ENCODE data around the gene CNN2.

CNN2 gene

GRCh38 chr19:1010586-1011510 lies 15.6 kb upstream of the CNN2 start:
- TF ChIP-seq GATA2 (IDR thresholded peaks at IDR 0.05; ENCODE audit: low read depth, low read length), result no peak
- TF ChIP-seq GATA3 (IDR thresholded peaks at IDR 0.05; ENCODE audit: low read depth, low read length), result no peak

GRCh38 chr19:1011831-1012333 lies 14.5 kb upstream of the CNN2 start:
- no peak for TF ChIP-seq GATA3 (IDR thresholded peaks at IDR 0.05; ENCODE audit: low read depth, low read length)
- TF ChIP-seq GATA2 (IDR thresholded peaks at IDR 0.05; ENCODE audit: low read depth, low read length), result no peak

- TF ChIP-seq GATA2 (IDR thresholded peaks at IDR 0.05; ENCODE audit: low read depth, low read length) (no peak), GATA3 (IDR thresholded peaks at IDR 0.05; ENCODE audit: low read depth, low read length) (no peak)
Measured at GRCh38 chr19:1012334-1012733, 14.1 kb upstream of the CNN2 start.

GRCh38 chr19:1013218-1013617 lies 13.2 kb upstream of the CNN2 start:
- TF ChIP-seq GATA2 (IDR thresholded peaks at IDR 0.05; ENCODE audit: low read depth, low read length) (no peak), GATA3 (IDR thresholded peaks at IDR 0.05; ENCODE audit: low read depth, low read length) (no peak)

- TF ChIP-seq GATA2 (IDR thresholded peaks at IDR 0.05; ENCODE audit: low read depth, low read length) (no peak), GATA3 (IDR thresholded peaks at IDR 0.05; ENCODE audit: low read depth, low read length) (no peak)
Measured at GRCh38 chr19:1014161-1015060, 12.0 kb upstream of the CNN2 start.

- TF ChIP-seq GATA2 (IDR thresholded peaks at IDR 0.05; ENCODE audit: low read depth, low read length) (no peak), GATA3 (IDR thresholded peaks at IDR 0.05; ENCODE audit: low read depth, low read length) (no peak)
Measured at GRCh38 chr19:1015061-1015781, 11.2 kb upstream of the CNN2 start.

- no peak for TF ChIP-seq GATA2 (IDR thresholded peaks at IDR 0.05; ENCODE audit: low read depth, low read length)
Measured at GRCh38 chr19:1015782-1016646, 10.4 kb upstream of the CNN2 start.

- TF ChIP-seq GATA2 (IDR thresholded peaks at IDR 0.05; ENCODE audit: low read depth, low read length), result no peak
- no peak for TF ChIP-seq GATA3 (IDR thresholded peaks at IDR 0.05; ENCODE audit: low read depth, low read length)
Measured at GRCh38 chr19:1016647-1017114, 9.7 kb upstream of the CNN2 start.

GRCh38 chr19:1017115-1017905 lies 9.1 kb upstream of the CNN2 start:
- TF ChIP-seq GATA2 (IDR thresholded peaks at IDR 0.05; ENCODE audit: low read depth, low read length), result no peak
- TF ChIP-seq GATA3 (IDR thresholded peaks at IDR 0.05; ENCODE audit: low read depth, low read length), result no peak

GRCh38 chr19:1017906-1018305 lies 8.5 kb upstream of the CNN2 start:
- TF ChIP-seq GATA2 (IDR thresholded peaks at IDR 0.05; ENCODE audit: low read depth, low read length) (no peak), GATA3 (IDR thresholded peaks at IDR 0.05; ENCODE audit: low read depth, low read length) (no peak)

GRCh38 chr19:1018393-1018792 lies 8.0 kb upstream of the CNN2 start:
- no peak for TF ChIP-seq GATA2 (IDR thresholded peaks at IDR 0.05; ENCODE audit: low read depth, low read length)
- no peak for TF ChIP-seq GATA3 (IDR thresholded peaks at IDR 0.05; ENCODE audit: low read depth, low read length)
